Measurements from ENCODE around the gene DPM2. TPM values are rescaled to one million over a fixed set of nuclear protein-coding genes. Genes with fewer than 3 reads are reported as not detected.

The DPM2 gene
- total RNA-seq, 4 donors from 2014 or later: 12.5 to 18.5 (median 15.7) TPM

DNA sequence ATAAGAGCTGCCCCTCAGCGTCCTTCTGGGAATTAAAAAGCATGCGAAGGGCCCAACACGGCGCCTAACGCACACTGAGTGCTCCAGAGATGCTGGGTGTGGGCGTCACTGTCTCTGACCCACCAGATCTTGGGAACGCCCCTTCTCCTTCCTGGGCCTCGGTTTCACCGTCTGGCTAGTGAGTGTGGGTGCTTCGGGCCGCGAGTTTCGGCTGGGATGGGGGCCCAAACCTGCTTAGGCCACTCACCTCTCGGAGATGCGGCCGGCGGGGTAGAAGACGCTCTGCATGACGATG, 10.8 kb downstream of the DPM2 start:
- peak overlapping the region; percentile 12 to 59 (median 30) for H3K27ac ChIP-seq

DNA sequence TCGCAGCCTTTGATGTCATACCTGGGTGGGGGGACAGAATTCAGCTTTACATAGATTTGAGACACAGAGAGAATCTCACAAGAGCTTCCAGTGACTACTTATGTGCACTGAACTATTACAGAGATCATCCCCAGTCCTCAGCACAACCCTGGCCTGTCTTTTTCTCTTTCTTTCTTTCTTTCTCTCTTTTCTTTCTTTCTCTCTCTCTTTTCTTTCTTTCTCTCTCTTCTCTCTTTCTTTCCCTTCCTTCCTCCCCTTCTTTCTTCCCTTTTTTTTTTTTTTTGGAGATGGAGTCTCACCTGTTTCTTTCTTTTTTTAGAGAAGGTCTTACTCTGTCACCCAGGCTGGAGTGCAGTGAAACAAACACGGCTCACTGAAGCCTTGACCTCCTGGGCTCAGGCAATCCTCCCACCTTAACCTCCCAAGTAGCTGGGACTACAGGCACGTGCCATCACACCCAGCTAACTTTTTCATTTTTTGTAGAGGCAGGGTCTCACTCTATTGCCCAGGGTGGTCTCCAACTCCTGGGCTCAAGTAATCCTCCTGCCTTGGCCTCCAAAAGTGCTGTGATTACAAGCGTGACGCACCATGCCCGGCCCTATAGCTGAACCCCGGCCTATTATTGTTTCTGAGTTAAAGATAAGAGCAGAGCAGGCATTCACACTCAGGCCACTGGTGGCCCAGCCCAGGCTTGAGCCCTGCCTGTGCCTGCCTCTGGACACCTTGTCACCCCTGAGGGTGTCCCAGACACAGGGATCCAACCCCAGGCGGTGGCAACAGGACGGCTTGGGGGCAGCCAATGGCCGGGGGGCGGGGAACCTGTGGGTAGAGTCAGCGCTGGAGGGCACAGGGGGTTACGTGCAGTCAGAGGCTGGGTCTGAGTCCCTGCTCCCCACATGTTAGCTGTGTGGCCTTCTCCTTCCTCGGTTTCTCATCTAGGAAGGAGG, 11.4 kb downstream of the DPM2 start:
- WGBS, 2 donors: 59 to 70% methylated on average over 6 to 9 of the region's 14 CpGs
- TF ChIP-seq, protein P1, sequence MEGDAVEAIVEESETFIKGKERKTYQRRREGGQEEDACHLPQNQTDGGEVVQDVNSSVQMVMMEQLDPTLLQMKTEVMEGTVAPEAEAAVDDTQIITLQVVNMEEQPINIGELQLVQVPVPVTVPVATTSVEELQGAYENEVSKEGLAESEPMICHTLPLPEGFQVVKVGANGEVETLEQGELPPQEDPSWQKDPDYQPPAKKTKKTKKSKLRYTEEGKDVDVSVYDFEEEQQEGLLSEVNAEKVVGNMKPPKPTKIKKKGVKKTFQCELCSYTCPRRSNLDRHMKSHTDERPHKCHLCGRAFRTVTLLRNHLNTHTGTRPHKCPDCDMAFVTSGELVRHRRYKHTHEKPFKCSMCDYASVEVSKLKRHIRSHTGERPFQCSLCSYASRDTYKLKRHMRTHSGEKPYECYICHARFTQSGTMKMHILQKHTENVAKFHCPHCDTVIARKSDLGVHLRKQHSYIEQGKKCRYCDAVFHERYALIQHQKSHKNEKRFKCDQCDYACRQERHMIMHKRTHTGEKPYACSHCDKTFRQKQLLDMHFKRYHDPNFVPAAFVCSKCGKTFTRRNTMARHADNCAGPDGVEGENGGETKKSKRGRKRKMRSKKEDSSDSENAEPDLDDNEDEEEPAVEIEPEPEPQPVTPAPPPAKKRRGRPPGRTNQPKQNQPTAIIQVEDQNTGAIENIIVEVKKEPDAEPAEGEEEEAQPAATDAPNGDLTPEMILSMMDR (IDR thresholded peaks at IDR 0.05): no peak
- no peak for TF ChIP-seq POLR2A (IDR thresholded peaks at IDR 0.05)
- no peak for DNase-seq
- peaks cover 0 to 55% (median 0%) of the 10 kb centered on the region in 4 donors for H3K27me3 ChIP-seq
- intact Hi-C loops (cut with DNase I): loop anchor here (10.0 kb wide), 1 partner anchor 331 kb away; no protein-coding TSS in a partner anchor
- H3K4me3 ChIP-seq: peak overlapping the region in 3 of 4 donors; percentile 49 to 63 (median 54)
- H3K9me3 ChIP-seq: no peaks in the 10 kb centered on the region
- peak overlapping the region in 2 of 4 donors; percentile 12 to 59 for H3K27ac ChIP-seq
- peaks cover 37 to 56% (median 37%) of the 10 kb centered on the region in 3 donors for H3K4me1 ChIP-seq
- H3K36me3 ChIP-seq: no peaks in the 10 kb centered on the region

More for the DNA sequence above, 10.8 kb downstream of the DPM2 start:
- Histone ChIP-seq H3K4me3 (peak overlapping the region; percentile 32 to 63 (median 52)), H3K27me3 (peaks cover 0 to 53% (median 0%) of the 10 kb centered on the region in 4 donors), H3K9me3 (no peaks in the 10 kb centered on the region), H3K36me3 (no peaks in the 10 kb centered on the region), H3K4me1 (peaks cover 31 to 56% (median 38%) of the 10 kb centered on the region in 3 donors)
- no peak for TF ChIP-seq POLR2A (IDR thresholded peaks at IDR 0.05)
- TF ChIP-seq, protein P1 (IDR thresholded peaks at IDR 0.05): no peak
- intact Hi-C loops (cut with DNase I): loop anchor here (10.0 kb wide), 1 partner anchor 332 kb away; no protein-coding TSS in a partner anchor
- DNase-seq: no peak
- WGBS, 2 donors: 8 to 10% methylated on average over 10 to 11 of the region's 19 CpGs

DNA sequence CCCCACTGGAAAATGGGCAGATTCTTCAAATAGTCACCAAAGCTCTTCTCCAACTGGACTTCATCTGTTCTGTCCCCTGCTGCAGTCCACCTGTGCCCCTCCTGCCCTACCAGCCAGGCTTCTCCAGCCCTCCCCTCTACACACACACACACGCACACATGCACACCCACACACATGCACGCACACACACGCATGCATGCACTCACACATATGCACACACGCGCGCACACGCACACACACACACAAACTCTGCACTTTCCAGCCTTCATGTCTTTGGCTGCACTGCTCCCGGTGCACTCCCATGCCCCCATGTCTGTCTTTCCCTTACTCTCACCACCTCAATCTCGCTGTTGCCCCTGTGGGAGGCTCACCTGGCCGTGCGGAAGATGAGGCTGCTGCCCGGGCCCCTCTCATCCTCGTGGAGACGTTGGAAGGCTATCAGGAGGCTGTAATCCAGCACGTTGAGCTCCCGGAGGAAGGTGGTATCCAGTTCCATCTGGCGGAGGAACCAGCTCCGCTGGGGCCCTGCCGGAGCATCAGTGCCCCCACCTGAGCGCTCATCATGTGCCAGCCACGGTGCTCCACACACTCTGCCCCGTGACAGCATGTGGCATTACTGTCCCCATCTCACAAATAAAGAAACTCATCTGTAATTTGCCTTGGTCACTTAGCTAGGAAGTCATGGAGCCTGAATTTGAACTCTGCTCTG, 12.8 kb downstream of the DPM2 start:
- no peak overlapping the region for H3K4me3 ChIP-seq
- no peaks in the 10 kb centered on the region for H3K36me3 ChIP-seq
- no peaks in the 10 kb centered on the region for H3K9me3 ChIP-seq
- intact Hi-C loops (cut with DNase I): loop anchor here (5.0 to 10.0 kb wide), 3 partner anchors 138 to 330 kb away; partner anchors contain the start of genes CDK9 and TOR2A
- 89 to 94% methylated on average over 12 to 22 of the region's 22 CpGs for WGBS, 2 donors
- no peak for DNase-seq
- H3K27ac ChIP-seq: no peak overlapping the region
- peaks cover 0 to 53% (median 0%) of the 10 kb centered on the region in 4 donors for H3K27me3 ChIP-seq
- peaks cover 28 to 56% (median 32%) of the 10 kb centered on the region in 3 donors for H3K4me1 ChIP-seq
- TF ChIP-seq, protein P1 (IDR thresholded peaks at IDR 0.05): no peak
- no peak for TF ChIP-seq POLR2A (IDR thresholded peaks at IDR 0.05)

DNA sequence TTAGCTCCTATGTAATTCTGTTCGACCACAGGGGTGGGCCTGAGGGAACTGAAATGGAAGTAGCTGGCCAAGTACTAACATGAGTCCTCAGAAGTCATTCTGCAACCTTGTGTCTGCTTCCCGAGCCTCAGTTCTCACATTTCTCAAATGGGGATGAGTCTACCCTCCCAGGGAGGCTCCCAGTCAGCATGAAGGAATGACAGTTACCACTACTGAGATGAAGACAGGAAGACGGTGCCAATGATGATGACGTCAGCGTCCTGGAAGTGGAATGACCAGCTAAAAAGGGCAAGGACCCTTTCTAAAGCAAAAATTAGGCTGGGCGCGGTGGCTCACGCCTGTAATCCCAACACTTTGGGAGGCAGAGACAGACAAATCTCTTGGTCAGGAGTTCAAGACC, 13.9 kb downstream of the DPM2 start:
- intact Hi-C loops (cut with DNase I): loop anchor here (5.0 to 10.0 kb wide), 3 partner anchors 136 to 329 kb away; partner anchors contain the start of genes CDK9 and TOR2A
- no peaks in the 10 kb centered on the region for H3K9me3 ChIP-seq
- H3K27me3 ChIP-seq: peaks cover 0 to 44% (median 0%) of the 10 kb centered on the region in 4 donors
- H3K4me3 ChIP-seq: no peak overlapping the region
- no peak overlapping the region for H3K27ac ChIP-seq
- TF ChIP-seq POLR2A (IDR thresholded peaks at IDR 0.05): no peak
- TF ChIP-seq, protein P1 (IDR thresholded peaks at IDR 0.05): no peak
- 79 to 87% methylated on average over 5 to 8 of the region's 8 CpGs for WGBS, 2 donors
- no peaks in the 10 kb centered on the region for H3K36me3 ChIP-seq
- no peak for DNase-seq
- H3K4me1 ChIP-seq: peaks cover 37 to 60% (median 39%) of the 10 kb centered on the region in 3 donors
